ENCODE results near the gene FBN3.

DNA sequence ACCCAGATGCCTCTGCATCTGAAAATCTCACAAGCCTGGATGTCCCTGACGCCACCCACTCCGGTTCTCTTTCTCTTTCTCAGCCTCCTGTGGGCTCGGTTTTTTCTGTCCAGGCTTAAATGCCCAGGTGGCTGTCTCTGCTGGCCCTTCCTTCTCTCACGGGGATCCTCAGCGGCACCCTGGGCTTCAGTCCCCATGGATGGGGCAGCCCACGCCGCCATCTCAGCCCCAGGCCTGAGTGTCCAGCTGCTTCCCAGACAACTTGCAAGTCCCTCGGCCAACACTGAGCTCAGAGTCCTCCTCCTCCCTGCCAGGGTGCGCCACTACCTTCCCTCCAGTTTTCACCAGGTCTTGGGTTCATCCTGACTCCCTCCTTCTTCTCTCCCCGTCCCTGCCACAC, 6.4 kb downstream of the FBN3 start:
- TF ChIP-seq POLR2A (IDR thresholded peaks at IDR 0.05) = no peak
- TF ChIP-seq, protein P1, sequence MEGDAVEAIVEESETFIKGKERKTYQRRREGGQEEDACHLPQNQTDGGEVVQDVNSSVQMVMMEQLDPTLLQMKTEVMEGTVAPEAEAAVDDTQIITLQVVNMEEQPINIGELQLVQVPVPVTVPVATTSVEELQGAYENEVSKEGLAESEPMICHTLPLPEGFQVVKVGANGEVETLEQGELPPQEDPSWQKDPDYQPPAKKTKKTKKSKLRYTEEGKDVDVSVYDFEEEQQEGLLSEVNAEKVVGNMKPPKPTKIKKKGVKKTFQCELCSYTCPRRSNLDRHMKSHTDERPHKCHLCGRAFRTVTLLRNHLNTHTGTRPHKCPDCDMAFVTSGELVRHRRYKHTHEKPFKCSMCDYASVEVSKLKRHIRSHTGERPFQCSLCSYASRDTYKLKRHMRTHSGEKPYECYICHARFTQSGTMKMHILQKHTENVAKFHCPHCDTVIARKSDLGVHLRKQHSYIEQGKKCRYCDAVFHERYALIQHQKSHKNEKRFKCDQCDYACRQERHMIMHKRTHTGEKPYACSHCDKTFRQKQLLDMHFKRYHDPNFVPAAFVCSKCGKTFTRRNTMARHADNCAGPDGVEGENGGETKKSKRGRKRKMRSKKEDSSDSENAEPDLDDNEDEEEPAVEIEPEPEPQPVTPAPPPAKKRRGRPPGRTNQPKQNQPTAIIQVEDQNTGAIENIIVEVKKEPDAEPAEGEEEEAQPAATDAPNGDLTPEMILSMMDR (IDR thresholded peaks at IDR 0.05 in 4 of 5, conservative IDR thresholded peaks at IDR 0.05 in 1 of 5) = no peak

Data from gastrocnemius medialis (tissue), 4 donors.